Tibial artery (tissue), 4 donors: ENCODE results near the gene USH1G.

Source experiments
- DNase-seq, 2 donors: peaks; one replicate each; pipeline ENCODE4 v3.0.0-alpha.2; 2019
- H3K27ac ChIP-seq, 2 donors: fragments of 200-600 bp; sonication (generic) in 1 of 2; 1 replicate in 1 of 2; 2 replicates in 1 of 2; pipeline ENCODE4 v1.5.1; 2018 to 2019; ENCODE audit warnings: mild to moderate bottlenecking in 1 of 2
- H3K27me3 ChIP-seq, 2 donors: fragments of 200-600 bp; sonication (generic) in 1 of 2; one replicate each; pipeline versions ENCODE4 v1.5.1 to v1.6.0; 2016 to 2019
- H3K36me3 ChIP-seq, 3 donors: fragments of 200-600 bp; sonication (generic) in 2 of 3; one replicate each; pipeline ENCODE4 v1.5.1; 2016 to 2019; ENCODE audit warnings: mild to moderate bottlenecking in 2 of 3
- H3K4me1 ChIP-seq, 4 donors: fragments of 200-600 bp; sonication (generic) in 2 of 4; 1 replicate in 3 of 4; 2 replicates in 1 of 4; pipeline ENCODE4 v1.5.1; 2016 to 2019
- H3K4me3 ChIP-seq, 2 donors: fragments of 200-600 bp; sonication (generic) in 1 of 2; 1 replicate in 1 of 2; 2 replicates in 1 of 2; pipeline ENCODE4 v1.5.1; 2018 to 2019; ENCODE audit warnings: mild to moderate bottlenecking in 2 of 2
- H3K9me3 ChIP-seq, 3 donors: fragments of 200-600 bp; sonication (generic) in 1 of 3; one replicate each; pipeline ENCODE4 v1.5.1; 2016 to 2019
- CTCF ChIP-seq, 2 experiments: fragments of 200-600 bp in 1 of 2; fragments of 450-650 bp in 1 of 2; IDR thresholded peaks; one replicate each; pipeline ENCODE4 v1.5.1; 2017 to 2019; ENCODE audit warnings: antibody characterized with exemption in 2 of 2, mild to moderate bottlenecking in 1 of 2, moderate library complexity in 1 of 2
- intact Hi-C: fragments of 100-400 bp; cut with DNase I; formaldehyde crosslinking; loops from one replicate; pipeline ENCODE4 v1.15.0; 2023; ENCODE audit warnings: low total_unique reads

Gene USH1G

GRCh38 chr17:74888469-74888868 lies 34.6 kb downstream of the USH1G start:
- peaks cover 0 to 64% of the 10 kb centered on the region in 2 donors for H3K27me3 ChIP-seq
- DNase-seq: no peak
- H3K36me3 ChIP-seq: no peaks in the 10 kb centered on the region
- no peak overlapping the region for H3K4me3 ChIP-seq
- H3K4me1 ChIP-seq: peaks cover 0 to 8% (median 6%) of the 10 kb centered on the region in 4 donors
- no peak overlapping the region for H3K27ac ChIP-seq
- no peak for TF ChIP-seq CTCF (IDR thresholded peaks at IDR 0.05)
- intact Hi-C loops: no loop called here
- H3K9me3 ChIP-seq: no peaks in the 10 kb centered on the region

GRCh38 chr17:74883241-74883745 lies 39.8 kb downstream of the USH1G start:
- intact Hi-C loops: no loop called here

GRCh38 chr17:74882517-74883240 lies 40.4 kb downstream of the USH1G start:
- TF ChIP-seq CTCF (IDR thresholded peaks at IDR 0.05): no peak
- intact Hi-C loops: no loop called here
- no peak for DNase-seq

More at GRCh38 chr17:74883241-74883745, 39.8 kb downstream of the USH1G start:
- no peak for DNase-seq
- no peaks in the 10 kb centered on the region for H3K4me1 ChIP-seq
- H3K27me3 ChIP-seq: peaks cover 0 to 64% of the 10 kb centered on the region in 2 donors
- no peak overlapping the region for H3K4me3 ChIP-seq
- TF ChIP-seq CTCF (IDR thresholded peaks at IDR 0.05): no peak
- H3K36me3 ChIP-seq: no peaks in the 10 kb centered on the region
- H3K9me3 ChIP-seq: no peaks in the 10 kb centered on the region
- H3K27ac ChIP-seq: no peak overlapping the region

GRCh38 chr17:74881073-74881472 lies 42.0 kb downstream of the USH1G start:
- Histone ChIP-seq H3K36me3 (no peaks in the 10 kb centered on the region), H3K4me3 (no peak overlapping the region), H3K27me3 (peaks cover 0 to 64% of the 10 kb centered on the region in 2 donors), H3K27ac (no peak overlapping the region), H3K4me1 (no peaks in the 10 kb centered on the region), H3K9me3 (no peaks in the 10 kb centered on the region)
- intact Hi-C loops: no loop called here
- no peak for TF ChIP-seq CTCF (IDR thresholded peaks at IDR 0.05)
- no peak for DNase-seq

More at GRCh38 chr17:74882517-74883240, 40.4 kb downstream of the USH1G start:
- Histone ChIP-seq H3K4me3 (no peak overlapping the region), H3K36me3 (no peaks in the 10 kb centered on the region), H3K27me3 (peaks cover 0 to 66% of the 10 kb centered on the region in 2 donors), H3K9me3 (no peaks in the 10 kb centered on the region), H3K27ac (no peak overlapping the region), H3K4me1 (no peaks in the 10 kb centered on the region)

GRCh38 chr17:74879308-74879707 lies 43.7 kb downstream of the USH1G start:
- H3K36me3 ChIP-seq: no peaks in the 10 kb centered on the region
- DNase-seq: no peak
- H3K4me3 ChIP-seq: no peak overlapping the region
- no peaks in the 10 kb centered on the region for H3K4me1 ChIP-seq
- H3K27ac ChIP-seq: no peak overlapping the region
- intact Hi-C loops: no loop called here
- H3K9me3 ChIP-seq: no peaks in the 10 kb centered on the region
- no peak for TF ChIP-seq CTCF (IDR thresholded peaks at IDR 0.05)
- peaks cover 0 to 55% of the 10 kb centered on the region in 2 donors for H3K27me3 ChIP-seq
